ENCODE results near the gene RBM26. TPM values are rescaled to one million over a fixed set of nuclear protein-coding genes. Genes with fewer than 3 reads are reported as not detected.

Gene RBM26, protein sequence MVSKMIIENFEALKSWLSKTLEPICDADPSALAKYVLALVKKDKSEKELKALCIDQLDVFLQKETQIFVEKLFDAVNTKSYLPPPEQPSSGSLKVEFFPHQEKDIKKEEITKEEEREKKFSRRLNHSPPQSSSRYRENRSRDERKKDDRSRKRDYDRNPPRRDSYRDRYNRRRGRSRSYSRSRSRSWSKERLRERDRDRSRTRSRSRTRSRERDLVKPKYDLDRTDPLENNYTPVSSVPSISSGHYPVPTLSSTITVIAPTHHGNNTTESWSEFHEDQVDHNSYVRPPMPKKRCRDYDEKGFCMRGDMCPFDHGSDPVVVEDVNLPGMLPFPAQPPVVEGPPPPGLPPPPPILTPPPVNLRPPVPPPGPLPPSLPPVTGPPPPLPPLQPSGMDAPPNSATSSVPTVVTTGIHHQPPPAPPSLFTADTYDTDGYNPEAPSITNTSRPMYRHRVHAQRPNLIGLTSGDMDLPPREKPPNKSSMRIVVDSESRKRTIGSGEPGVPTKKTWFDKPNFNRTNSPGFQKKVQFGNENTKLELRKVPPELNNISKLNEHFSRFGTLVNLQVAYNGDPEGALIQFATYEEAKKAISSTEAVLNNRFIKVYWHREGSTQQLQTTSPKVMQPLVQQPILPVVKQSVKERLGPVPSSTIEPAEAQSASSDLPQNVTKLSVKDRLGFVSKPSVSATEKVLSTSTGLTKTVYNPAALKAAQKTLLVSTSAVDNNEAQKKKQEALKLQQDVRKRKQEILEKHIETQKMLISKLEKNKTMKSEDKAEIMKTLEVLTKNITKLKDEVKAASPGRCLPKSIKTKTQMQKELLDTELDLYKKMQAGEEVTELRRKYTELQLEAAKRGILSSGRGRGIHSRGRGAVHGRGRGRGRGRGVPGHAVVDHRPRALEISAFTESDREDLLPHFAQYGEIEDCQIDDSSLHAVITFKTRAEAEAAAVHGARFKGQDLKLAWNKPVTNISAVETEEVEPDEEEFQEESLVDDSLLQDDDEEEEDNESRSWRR
- 137 TPM for polyA plus RNA-seq (2013, experiment 1 of 4)
- 182 TPM for polyA plus RNA-seq (2013, experiment 2 of 4)
- polyA plus RNA-seq (2013, experiment 3 of 4), result 119 TPM
- polyA plus RNA-seq (2013, experiment 4 of 4), result 134 TPM

DNA sequence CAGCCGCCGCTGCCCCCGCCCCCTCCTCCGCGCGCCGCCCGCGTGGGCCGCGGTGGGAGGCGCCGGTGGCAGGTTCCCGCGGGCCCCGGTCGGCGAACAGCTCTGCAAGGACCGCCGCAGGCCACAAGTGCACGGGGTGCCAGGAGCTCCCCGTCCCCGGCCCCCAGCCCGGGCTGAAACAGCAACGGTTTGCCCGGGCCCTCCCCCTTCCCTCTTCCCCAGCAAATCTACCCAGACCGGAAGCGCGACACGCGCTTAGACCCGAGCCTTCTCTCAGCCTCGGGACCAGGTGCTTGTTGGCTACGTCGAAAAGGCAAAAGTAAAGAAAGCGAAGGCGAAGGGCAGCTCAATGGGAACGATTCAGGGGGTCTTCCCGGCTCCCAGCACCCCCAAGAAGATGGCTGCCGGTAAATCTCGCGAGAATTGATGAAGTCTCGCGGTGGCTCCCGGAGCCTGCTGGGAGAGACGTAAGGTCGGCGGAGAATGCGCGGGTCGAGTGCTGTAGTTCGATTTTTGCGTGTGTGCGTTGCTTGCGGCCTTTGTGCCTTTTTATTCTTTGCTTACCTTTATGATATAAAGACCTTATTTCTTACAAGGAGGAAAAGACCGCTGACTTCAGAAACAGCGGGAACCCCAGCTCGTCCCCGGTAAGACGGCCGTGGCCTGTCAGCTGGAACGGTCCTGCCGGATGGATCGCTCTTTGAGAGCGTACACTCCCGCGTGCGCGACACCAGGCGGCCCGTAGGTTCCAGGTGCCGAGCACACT is at the start of gene RBM26:
TSS of gene RBM26 (minus strand) at position 425 of the 766 bp plus-strand sequence. CDS start 481 bp downstream, outside the sequence.
- Histone ChIP-seq H3K9me3 (ENCODE audit: control insufficient read depth, low read length) (no peaks in the 10 kb centered on the region), H3K4me3 (ENCODE audit: insufficient read depth, low read depth, low read length) (peak within 1 kb of the TSS; percentile 84), H3K27me3 (ENCODE audit: control insufficient read depth, insufficient read depth, low read length, poor library complexity, severe bottlenecking) (no peaks in the 10 kb centered on the region), H3K4me1 (ENCODE audit: control insufficient read depth, insufficient read depth, low read length) (peaks cover 13% of the 10 kb centered on the region), H3K27ac (ENCODE audit: insufficient read depth, low read depth, low read length, poor library complexity, severe bottlenecking) (peak within 1 kb of the TSS; percentile 94), H3K36me3 (ENCODE audit: control insufficient read depth, insufficient read depth, low read length) (no peaks in the 10 kb centered on the region)
- WGBS, 2 experiments, result 0% methylated on average over 68 to 72 of the region's 72 CpGs

DNA sequence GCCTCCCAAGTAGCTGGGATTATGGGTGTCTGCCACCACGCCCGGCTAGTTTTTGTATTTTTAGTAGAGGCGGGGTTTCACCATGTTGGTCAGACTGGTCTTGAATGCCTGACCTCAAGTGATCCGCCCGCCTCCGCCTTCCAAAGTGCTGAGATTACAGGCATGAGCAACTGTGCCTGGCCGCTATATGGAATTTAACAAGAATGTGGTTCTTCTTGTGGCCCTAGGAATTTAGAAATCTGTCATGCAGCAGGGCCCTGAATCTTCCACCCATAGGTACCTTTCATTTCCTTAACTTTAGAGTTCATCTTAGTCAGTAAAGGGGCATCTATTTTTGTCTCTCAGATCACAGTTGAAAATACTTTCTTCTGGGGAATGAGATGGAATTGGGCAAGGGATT is 49.3 kb upstream of the RBM26 start:
- whole genome bisulfite sequencing, 2 experiments, result 87 to 91% methylated on average over 7 of the region's 7 CpGs
- no peaks in the 10 kb centered on the region for H3K27me3 ChIP-seq (ENCODE audit: control insufficient read depth, insufficient read depth, low read length, poor library complexity, severe bottlenecking)
- no peaks in the 10 kb centered on the region for H3K9me3 ChIP-seq (ENCODE audit: control insufficient read depth, low read length)
- H3K4me3 ChIP-seq (ENCODE audit: insufficient read depth, low read depth, low read length), result no peak overlapping the region
- no peaks in the 10 kb centered on the region for H3K36me3 ChIP-seq (ENCODE audit: control insufficient read depth, insufficient read depth, low read length)
- H3K4me1 ChIP-seq (ENCODE audit: control insufficient read depth, insufficient read depth, low read length), result peaks cover 5% of the 10 kb centered on the region
- no peak overlapping the region for H3K27ac ChIP-seq (ENCODE audit: insufficient read depth, low read depth, low read length, poor library complexity, severe bottlenecking)

DNA sequence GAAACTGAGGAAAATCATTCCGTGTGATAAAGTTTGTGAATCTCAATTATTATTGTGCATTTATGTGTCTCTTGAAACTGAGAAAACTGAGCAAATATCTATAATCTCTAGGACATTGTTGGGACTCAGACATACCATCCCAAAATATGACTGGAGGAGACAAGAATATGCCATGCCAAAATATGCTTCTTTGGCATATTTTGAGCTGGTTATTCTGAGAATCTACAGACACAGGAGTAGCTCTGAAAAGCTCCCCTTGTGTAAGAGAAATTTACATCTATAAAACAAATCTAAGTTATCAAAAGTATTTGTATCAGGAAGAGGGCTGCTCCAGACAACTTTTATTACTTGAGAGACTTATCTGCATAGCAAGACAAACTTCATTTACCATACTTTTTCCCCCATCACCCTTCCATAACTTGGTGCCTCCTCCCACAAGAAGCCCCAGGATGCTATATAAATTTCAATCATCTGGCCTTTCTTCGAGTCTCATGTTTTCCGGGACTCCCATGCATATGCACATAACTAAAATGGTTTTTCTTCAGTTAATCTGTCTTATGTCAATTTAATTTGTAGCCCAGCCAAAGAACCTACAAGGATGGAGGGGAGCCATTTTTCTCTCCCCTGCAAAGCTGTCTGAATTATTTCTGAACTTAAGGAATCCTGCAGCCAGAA is 46.3 kb upstream of the RBM26 start:
- H3K4me3 ChIP-seq (ENCODE audit: insufficient read depth, low read depth, low read length), result no peak overlapping the region
- WGBS, 2 experiments, result 77 to 100% methylated on average over 3 of the region's 3 CpGs
- H3K27me3 ChIP-seq (ENCODE audit: control insufficient read depth, insufficient read depth, low read length, poor library complexity, severe bottlenecking), result no peaks in the 10 kb centered on the region
- H3K27ac ChIP-seq (ENCODE audit: insufficient read depth, low read depth, low read length, poor library complexity, severe bottlenecking), result no peak overlapping the region
- no peaks in the 10 kb centered on the region for H3K9me3 ChIP-seq (ENCODE audit: control insufficient read depth, low read length)
- no peaks in the 10 kb centered on the region for H3K36me3 ChIP-seq (ENCODE audit: control insufficient read depth, insufficient read depth, low read length)
- peaks cover 5% of the 10 kb centered on the region for H3K4me1 ChIP-seq (ENCODE audit: control insufficient read depth, insufficient read depth, low read length)

DNA sequence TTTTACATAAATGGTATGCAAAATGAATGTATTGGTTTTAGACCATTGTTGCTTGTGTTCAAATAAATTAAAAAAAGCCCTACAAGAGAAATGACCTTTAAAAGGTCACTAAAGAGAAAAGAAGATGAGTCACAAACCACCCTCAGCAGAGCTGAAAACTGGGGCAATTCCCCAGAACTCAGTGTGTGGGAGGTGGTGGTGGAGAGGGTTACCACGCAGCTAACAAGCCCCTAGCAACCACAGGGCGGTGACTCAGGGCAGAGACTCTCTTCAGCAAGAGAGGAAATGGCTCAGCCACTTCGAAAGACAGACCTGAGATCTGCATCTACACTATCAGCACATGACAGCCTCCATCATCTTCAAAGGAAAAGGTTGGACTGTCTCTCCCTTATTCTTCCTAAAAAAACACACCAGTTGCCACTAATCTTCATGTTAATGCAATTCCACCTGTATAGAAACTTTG is 45.5 kb upstream of the RBM26 start:
- Histone ChIP-seq H3K36me3 (ENCODE audit: control insufficient read depth, insufficient read depth, low read length) (no peaks in the 10 kb centered on the region), H3K27me3 (ENCODE audit: control insufficient read depth, insufficient read depth, low read length, poor library complexity, severe bottlenecking) (no peaks in the 10 kb centered on the region), H3K4me1 (ENCODE audit: control insufficient read depth, insufficient read depth, low read length) (peaks cover 12% of the 10 kb centered on the region), H3K4me3 (ENCODE audit: insufficient read depth, low read depth, low read length) (no peak overlapping the region), H3K27ac (ENCODE audit: insufficient read depth, low read depth, low read length, poor library complexity, severe bottlenecking) (no peak overlapping the region), H3K9me3 (ENCODE audit: control insufficient read depth, low read length) (no peaks in the 10 kb centered on the region)
- 42 to 58% methylated on average over 3 of the region's 3 CpGs for WGBS, 2 experiments

DNA sequence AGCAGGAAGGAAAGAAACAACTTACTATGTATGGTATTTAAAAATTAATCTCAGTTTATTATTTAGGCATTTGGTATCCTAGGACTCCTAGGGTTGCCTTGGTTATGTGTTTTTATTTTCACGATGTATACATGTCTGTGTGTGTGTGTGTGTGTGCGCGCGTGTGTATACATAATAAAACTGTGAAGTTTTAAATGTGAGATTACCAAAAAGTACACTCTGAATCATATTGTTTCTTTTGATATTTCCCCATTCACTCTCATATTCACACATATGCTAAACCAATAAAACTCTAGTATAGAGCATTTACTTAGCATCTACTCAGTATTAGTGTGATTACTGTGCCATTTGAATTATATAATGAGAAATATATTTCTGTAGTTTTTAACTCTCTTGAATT is 44.1 kb upstream of the RBM26 start:
- Histone ChIP-seq H3K27me3 (ENCODE audit: control insufficient read depth, insufficient read depth, low read length, poor library complexity, severe bottlenecking) (no peaks in the 10 kb centered on the region), H3K4me1 (ENCODE audit: control insufficient read depth, insufficient read depth, low read length) (peaks cover 12% of the 10 kb centered on the region), H3K9me3 (ENCODE audit: control insufficient read depth, low read length) (no peaks in the 10 kb centered on the region), H3K27ac (ENCODE audit: insufficient read depth, low read depth, low read length, poor library complexity, severe bottlenecking) (no peak overlapping the region), H3K36me3 (ENCODE audit: control insufficient read depth, insufficient read depth, low read length) (no peaks in the 10 kb centered on the region), H3K4me3 (ENCODE audit: insufficient read depth, low read depth, low read length) (no peak overlapping the region)
- WGBS, 2 experiments, result 65 to 70% methylated on average over 4 of the region's 4 CpGs

DNA sequence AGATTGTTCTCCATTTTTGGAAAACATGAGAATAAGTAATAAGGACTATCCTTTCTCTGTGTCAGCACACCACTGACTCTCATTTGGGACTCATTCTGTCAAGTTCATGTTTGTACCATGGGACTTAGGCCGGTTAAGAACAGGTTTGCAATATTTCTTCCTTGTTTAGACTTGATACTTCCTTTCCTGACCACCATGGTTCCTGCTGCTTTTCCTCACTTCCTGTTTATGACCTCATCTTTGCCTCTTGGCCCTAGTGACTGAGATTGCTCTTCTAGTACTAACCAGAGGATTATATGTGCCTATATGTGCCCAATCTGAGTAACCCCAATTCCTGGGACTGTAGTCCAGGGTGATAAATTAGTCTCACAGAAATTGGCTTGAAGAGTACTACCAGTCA is 42.4 kb upstream of the RBM26 start:
- H3K36me3 ChIP-seq (ENCODE audit: control insufficient read depth, insufficient read depth, low read length), result no peaks in the 10 kb centered on the region
- no peaks in the 10 kb centered on the region for H3K9me3 ChIP-seq (ENCODE audit: control insufficient read depth, low read length)
- H3K4me1 ChIP-seq (ENCODE audit: control insufficient read depth, insufficient read depth, low read length), result peaks cover 12% of the 10 kb centered on the region
- H3K27ac ChIP-seq (ENCODE audit: insufficient read depth, low read depth, low read length, poor library complexity, severe bottlenecking), result no peak overlapping the region
- no peak overlapping the region for H3K4me3 ChIP-seq (ENCODE audit: insufficient read depth, low read depth, low read length)
- WGBS, 2 experiments, result 88 to 100% methylated on average over 1 of the region's 1 CpG
- H3K27me3 ChIP-seq (ENCODE audit: control insufficient read depth, insufficient read depth, low read length, poor library complexity, severe bottlenecking), result no peaks in the 10 kb centered on the region

DNA sequence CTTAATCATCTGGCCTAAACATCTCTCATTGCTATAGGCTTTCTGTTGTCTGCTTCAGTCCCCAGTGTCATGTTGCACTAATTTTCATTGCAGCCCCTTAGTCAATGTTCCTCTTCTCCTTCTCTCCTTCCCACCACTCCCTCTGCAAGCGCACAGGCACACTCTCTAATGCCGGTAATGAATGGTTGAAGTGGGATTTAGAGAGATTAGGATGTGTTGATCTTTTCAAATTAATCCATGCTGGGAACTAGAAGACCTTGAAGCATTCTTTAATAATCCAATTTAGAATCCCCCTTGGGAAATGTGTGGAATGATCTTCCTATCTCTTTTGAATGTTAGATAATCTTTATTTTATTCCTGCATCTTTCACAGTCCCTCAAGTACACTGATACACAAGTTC is 41.7 kb upstream of the RBM26 start:
- no CpG with 5 or more reads among the region's 2 CpGs for WGBS, 2 experiments
- Histone ChIP-seq H3K27ac (ENCODE audit: insufficient read depth, low read depth, low read length, poor library complexity, severe bottlenecking) (no peak overlapping the region), H3K27me3 (ENCODE audit: control insufficient read depth, insufficient read depth, low read length, poor library complexity, severe bottlenecking) (no peaks in the 10 kb centered on the region), H3K36me3 (ENCODE audit: control insufficient read depth, insufficient read depth, low read length) (no peaks in the 10 kb centered on the region), H3K4me1 (ENCODE audit: control insufficient read depth, insufficient read depth, low read length) (peaks cover 12% of the 10 kb centered on the region), H3K4me3 (ENCODE audit: insufficient read depth, low read depth, low read length) (no peak overlapping the region), H3K9me3 (ENCODE audit: control insufficient read depth, low read length) (no peaks in the 10 kb centered on the region)

DNA sequence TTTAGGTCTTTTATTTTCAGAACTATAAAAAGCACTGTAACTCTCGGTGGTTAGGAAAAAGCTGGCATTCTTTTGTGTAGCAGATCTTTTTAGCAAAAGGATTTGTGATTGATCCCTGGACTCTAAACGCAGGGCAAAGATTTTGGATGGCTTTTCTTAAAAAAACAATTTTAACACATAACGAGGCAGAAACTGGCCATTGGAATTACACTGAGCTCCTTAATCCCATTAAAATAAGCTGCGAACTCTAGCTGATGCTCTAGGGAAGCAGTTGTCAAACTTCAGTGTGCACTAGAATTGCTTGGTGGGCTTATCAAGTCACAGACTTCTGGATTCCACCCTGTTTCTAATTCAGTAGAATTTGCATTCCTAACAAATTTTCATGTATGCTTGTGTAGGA is 41.1 kb upstream of the RBM26 start:
- no peaks in the 10 kb centered on the region for H3K9me3 ChIP-seq (ENCODE audit: control insufficient read depth, low read length)
- H3K27me3 ChIP-seq (ENCODE audit: control insufficient read depth, insufficient read depth, low read length, poor library complexity, severe bottlenecking), result no peaks in the 10 kb centered on the region
- H3K4me1 ChIP-seq (ENCODE audit: control insufficient read depth, insufficient read depth, low read length), result peaks cover 12% of the 10 kb centered on the region
- WGBS, 2 experiments, result 71 to 80% methylated on average over 4 of the region's 4 CpGs
- H3K27ac ChIP-seq (ENCODE audit: insufficient read depth, low read depth, low read length, poor library complexity, severe bottlenecking), result no peak overlapping the region
- H3K36me3 ChIP-seq (ENCODE audit: control insufficient read depth, insufficient read depth, low read length), result no peaks in the 10 kb centered on the region
- H3K4me3 ChIP-seq (ENCODE audit: insufficient read depth, low read depth, low read length), result no peak overlapping the region

DNA sequence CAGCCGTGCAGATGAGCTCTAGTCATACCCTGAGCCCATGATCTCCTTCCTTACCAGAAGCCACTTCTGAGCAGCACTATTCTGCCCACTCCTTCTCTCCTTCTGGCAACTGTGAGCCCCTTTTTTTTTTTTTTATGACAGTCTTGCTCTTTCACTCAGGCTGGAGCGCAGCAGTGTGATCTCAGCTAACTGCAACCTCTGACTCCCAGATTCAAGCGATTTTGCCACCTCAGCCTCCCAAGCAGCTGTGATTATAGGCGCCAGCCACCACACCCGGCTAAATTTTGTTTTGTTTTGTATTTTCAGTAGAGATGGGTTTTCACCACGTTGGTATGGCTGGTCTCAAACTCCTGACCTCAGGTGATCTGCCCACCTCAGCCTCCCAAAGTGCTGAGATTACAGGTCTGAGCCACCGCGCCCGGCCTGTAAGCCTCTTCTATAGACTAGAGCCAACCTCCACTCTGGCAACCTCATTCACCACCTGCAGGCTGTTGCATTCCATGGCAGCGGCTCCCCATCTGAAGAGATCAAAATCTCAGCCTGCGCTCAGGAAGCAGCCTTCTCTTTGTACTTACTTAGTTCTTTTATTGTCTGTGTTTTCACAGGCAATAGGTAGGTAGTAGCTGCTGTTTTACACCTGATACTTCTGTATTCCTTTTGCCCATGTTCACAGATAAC is 40.1 kb upstream of the RBM26 start:
- WGBS, 2 experiments, result 88% methylated on average over 10 to 11 of the region's 11 CpGs
- Histone ChIP-seq H3K27ac (ENCODE audit: insufficient read depth, low read depth, low read length, poor library complexity, severe bottlenecking) (no peak overlapping the region), H3K36me3 (ENCODE audit: control insufficient read depth, insufficient read depth, low read length) (no peaks in the 10 kb centered on the region), H3K4me1 (ENCODE audit: control insufficient read depth, insufficient read depth, low read length) (peaks cover 7% of the 10 kb centered on the region), H3K4me3 (ENCODE audit: insufficient read depth, low read depth, low read length) (no peak overlapping the region), H3K9me3 (ENCODE audit: control insufficient read depth, low read length) (no peaks in the 10 kb centered on the region), H3K27me3 (ENCODE audit: control insufficient read depth, insufficient read depth, low read length, poor library complexity, severe bottlenecking) (no peaks in the 10 kb centered on the region)

Data from ectodermal cell (in vitro differentiated cells).